ENCODE data around the gene CRAMP1.

CRAMP1 gene

DNA sequence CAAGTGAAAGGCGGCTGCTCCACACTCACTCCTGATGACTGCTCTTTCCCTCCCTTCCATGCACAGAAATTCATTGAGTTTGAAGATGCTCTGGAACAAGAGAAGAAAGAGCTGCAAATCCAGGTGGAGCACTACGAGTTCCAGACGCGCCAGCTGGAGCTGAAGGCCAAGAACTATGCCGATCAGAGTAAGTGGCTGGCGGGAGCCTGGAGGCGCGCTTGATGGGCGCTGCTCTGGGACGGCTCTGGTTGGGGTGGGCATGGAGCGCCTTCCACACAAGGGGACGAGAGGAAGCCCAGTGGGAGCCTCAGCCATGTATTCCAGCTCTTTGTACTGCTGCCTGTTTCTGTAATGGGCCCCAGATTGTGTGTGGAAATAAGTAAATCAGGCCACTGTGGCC, 112.3 kb downstream of the CRAMP1 start (continued):
- TF ChIP-seq, protein P1, sequence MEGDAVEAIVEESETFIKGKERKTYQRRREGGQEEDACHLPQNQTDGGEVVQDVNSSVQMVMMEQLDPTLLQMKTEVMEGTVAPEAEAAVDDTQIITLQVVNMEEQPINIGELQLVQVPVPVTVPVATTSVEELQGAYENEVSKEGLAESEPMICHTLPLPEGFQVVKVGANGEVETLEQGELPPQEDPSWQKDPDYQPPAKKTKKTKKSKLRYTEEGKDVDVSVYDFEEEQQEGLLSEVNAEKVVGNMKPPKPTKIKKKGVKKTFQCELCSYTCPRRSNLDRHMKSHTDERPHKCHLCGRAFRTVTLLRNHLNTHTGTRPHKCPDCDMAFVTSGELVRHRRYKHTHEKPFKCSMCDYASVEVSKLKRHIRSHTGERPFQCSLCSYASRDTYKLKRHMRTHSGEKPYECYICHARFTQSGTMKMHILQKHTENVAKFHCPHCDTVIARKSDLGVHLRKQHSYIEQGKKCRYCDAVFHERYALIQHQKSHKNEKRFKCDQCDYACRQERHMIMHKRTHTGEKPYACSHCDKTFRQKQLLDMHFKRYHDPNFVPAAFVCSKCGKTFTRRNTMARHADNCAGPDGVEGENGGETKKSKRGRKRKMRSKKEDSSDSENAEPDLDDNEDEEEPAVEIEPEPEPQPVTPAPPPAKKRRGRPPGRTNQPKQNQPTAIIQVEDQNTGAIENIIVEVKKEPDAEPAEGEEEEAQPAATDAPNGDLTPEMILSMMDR (tag by site-specific recombination; IDR thresholded peaks at IDR 0.05): no peak
- TF ChIP-seq ZNF146 (tag by site-specific recombination; IDR thresholded peaks at IDR 0.05) (no peak), ZBTB21 (tag by site-specific recombination; IDR thresholded peaks at IDR 0.05) (no peak), ZNF549 (tag by site-specific recombination; IDR thresholded peaks at IDR 0.05) (no peak)
- TF ChIP-seq, protein P2, sequence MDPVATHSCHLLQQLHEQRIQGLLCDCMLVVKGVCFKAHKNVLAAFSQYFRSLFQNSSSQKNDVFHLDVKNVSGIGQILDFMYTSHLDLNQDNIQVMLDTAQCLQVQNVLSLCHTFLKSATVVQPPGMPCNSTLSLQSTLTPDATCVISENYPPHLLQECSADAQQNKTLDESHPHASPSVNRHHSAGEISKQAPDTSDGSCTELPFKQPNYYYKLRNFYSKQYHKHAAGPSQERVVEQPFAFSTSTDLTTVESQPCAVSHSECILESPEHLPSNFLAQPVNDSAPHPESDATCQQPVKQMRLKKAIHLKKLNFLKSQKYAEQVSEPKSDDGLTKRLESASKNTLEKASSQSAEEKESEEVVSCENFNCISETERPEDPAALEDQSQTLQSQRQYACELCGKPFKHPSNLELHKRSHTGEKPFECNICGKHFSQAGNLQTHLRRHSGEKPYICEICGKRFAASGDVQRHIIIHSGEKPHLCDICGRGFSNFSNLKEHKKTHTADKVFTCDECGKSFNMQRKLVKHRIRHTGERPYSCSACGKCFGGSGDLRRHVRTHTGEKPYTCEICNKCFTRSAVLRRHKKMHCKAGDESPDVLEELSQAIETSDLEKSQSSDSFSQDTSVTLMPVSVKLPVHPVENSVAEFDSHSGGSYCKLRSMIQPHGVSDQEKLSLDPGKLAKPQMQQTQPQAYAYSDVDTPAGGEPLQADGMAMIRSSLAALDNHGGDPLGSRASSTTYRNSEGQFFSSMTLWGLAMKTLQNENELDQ (tag by site-specific recombination; IDR thresholded peaks at IDR 0.05; ENCODE audit: low read depth): no peak
- TF ChIP-seq, protein P3, sequence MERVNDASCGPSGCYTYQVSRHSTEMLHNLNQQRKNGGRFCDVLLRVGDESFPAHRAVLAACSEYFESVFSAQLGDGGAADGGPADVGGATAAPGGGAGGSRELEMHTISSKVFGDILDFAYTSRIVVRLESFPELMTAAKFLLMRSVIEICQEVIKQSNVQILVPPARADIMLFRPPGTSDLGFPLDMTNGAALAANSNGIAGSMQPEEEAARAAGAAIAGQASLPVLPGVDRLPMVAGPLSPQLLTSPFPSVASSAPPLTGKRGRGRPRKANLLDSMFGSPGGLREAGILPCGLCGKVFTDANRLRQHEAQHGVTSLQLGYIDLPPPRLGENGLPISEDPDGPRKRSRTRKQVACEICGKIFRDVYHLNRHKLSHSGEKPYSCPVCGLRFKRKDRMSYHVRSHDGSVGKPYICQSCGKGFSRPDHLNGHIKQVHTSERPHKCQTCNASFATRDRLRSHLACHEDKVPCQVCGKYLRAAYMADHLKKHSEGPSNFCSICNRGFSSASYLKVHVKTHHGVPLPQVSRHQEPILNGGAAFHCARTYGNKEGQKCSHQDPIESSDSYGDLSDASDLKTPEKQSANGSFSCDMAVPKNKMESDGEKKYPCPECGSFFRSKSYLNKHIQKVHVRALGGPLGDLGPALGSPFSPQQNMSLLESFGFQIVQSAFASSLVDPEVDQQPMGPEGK (tag by site-specific recombination; IDR thresholded peaks at IDR 0.05): no peak

- POLR2A ChIA-PET: no interaction called here
- no peak overlapping the region for H3K27ac ChIP-seq (ENCODE audit: extremely low read depth, low read depth, low read length)
- H3K9me3 ChIP-seq (ENCODE audit: control insufficient read depth, insufficient read depth, low read depth, low read length): no peaks in the 10 kb centered on the region
- H3K4me1 ChIP-seq (ENCODE audit: control insufficient read depth, insufficient read depth, low read length): no peaks in the 10 kb centered on the region
- CTCF ChIA-PET: interaction anchor here (1.0 kb wide), 1 partner anchor 22 kb away, joined by 3 read pairs; no protein-coding TSS in a partner anchor
- peaks cover 6 to 59% of the 10 kb centered on the region in 2 experiments; a peak in 2 of 3 replicates for H3K36me3 ChIP-seq (ENCODE audit: control insufficient read depth in 2 of 2, insufficient read depth in 1 of 2, low read length in 2 of 2)
- no peak overlapping the region for H3K4me3 ChIP-seq (ENCODE audit: low read depth, low read length)
- TF ChIP-seq SP7 (tag by site-specific recombination; IDR thresholded peaks at IDR 0.05) (no peak), ZXDB (tag by site-specific recombination; IDR thresholded peaks at IDR 0.05) (no peak), ZNF157 (tag by site-specific recombination; IDR thresholded peaks at IDR 0.05) (no peak), ZNF530 (tag by site-specific recombination; IDR thresholded peaks at IDR 0.05; ENCODE audit: low read depth) (no peak), MEIS1 (CRISPR knock-in tag; IDR thresholded peaks at IDR 0.05; ENCODE audit: borderline replicate concordance) (no peak), ZNF211 (tag by site-specific recombination; IDR thresholded peaks at IDR 0.05; ENCODE audit: low read depth) (no peak)
- TF ChIP-seq, protein P4, sequence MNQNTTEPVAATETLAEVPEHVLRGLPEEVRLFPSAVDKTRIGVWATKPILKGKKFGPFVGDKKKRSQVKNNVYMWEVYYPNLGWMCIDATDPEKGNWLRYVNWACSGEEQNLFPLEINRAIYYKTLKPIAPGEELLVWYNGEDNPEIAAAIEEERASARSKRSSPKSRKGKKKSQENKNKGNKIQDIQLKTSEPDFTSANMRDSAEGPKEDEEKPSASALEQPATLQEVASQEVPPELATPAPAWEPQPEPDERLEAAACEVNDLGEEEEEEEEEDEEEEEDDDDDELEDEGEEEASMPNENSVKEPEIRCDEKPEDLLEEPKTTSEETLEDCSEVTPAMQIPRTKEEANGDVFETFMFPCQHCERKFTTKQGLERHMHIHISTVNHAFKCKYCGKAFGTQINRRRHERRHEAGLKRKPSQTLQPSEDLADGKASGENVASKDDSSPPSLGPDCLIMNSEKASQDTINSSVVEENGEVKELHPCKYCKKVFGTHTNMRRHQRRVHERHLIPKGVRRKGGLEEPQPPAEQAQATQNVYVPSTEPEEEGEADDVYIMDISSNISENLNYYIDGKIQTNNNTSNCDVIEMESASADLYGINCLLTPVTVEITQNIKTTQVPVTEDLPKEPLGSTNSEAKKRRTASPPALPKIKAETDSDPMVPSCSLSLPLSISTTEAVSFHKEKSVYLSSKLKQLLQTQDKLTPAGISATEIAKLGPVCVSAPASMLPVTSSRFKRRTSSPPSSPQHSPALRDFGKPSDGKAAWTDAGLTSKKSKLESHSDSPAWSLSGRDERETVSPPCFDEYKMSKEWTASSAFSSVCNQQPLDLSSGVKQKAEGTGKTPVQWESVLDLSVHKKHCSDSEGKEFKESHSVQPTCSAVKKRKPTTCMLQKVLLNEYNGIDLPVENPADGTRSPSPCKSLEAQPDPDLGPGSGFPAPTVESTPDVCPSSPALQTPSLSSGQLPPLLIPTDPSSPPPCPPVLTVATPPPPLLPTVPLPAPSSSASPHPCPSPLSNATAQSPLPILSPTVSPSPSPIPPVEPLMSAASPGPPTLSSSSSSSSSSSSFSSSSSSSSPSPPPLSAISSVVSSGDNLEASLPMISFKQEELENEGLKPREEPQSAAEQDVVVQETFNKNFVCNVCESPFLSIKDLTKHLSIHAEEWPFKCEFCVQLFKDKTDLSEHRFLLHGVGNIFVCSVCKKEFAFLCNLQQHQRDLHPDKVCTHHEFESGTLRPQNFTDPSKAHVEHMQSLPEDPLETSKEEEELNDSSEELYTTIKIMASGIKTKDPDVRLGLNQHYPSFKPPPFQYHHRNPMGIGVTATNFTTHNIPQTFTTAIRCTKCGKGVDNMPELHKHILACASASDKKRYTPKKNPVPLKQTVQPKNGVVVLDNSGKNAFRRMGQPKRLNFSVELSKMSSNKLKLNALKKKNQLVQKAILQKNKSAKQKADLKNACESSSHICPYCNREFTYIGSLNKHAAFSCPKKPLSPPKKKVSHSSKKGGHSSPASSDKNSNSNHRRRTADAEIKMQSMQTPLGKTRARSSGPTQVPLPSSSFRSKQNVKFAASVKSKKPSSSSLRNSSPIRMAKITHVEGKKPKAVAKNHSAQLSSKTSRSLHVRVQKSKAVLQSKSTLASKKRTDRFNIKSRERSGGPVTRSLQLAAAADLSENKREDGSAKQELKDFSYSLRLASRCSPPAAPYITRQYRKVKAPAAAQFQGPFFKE (tag by site-specific recombination; IDR thresholded peaks at IDR 0.05; ENCODE audit: borderline replicate concordance): no peak
- TF ChIP-seq, protein P5, sequence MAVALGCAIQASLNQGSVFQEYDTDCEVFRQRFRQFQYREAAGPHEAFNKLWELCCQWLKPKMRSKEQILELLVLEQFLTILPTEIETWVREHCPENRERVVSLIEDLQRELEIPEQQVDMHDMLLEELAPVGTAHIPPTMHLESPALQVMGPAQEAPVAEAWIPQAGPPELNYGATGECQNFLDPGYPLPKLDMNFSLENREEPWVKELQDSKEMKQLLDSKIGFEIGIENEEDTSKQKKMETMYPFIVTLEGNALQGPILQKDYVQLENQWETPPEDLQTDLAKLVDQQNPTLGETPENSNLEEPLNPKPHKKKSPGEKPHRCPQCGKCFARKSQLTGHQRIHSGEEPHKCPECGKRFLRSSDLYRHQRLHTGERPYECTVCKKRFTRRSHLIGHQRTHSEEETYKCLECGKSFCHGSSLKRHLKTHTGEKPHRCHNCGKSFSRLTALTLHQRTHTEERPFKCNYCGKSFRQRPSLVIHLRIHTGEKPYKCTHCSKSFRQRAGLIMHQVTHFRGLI (tag by site-specific recombination; IDR thresholded peaks at IDR 0.05): no peak
- TF ChIP-seq, protein P6, sequence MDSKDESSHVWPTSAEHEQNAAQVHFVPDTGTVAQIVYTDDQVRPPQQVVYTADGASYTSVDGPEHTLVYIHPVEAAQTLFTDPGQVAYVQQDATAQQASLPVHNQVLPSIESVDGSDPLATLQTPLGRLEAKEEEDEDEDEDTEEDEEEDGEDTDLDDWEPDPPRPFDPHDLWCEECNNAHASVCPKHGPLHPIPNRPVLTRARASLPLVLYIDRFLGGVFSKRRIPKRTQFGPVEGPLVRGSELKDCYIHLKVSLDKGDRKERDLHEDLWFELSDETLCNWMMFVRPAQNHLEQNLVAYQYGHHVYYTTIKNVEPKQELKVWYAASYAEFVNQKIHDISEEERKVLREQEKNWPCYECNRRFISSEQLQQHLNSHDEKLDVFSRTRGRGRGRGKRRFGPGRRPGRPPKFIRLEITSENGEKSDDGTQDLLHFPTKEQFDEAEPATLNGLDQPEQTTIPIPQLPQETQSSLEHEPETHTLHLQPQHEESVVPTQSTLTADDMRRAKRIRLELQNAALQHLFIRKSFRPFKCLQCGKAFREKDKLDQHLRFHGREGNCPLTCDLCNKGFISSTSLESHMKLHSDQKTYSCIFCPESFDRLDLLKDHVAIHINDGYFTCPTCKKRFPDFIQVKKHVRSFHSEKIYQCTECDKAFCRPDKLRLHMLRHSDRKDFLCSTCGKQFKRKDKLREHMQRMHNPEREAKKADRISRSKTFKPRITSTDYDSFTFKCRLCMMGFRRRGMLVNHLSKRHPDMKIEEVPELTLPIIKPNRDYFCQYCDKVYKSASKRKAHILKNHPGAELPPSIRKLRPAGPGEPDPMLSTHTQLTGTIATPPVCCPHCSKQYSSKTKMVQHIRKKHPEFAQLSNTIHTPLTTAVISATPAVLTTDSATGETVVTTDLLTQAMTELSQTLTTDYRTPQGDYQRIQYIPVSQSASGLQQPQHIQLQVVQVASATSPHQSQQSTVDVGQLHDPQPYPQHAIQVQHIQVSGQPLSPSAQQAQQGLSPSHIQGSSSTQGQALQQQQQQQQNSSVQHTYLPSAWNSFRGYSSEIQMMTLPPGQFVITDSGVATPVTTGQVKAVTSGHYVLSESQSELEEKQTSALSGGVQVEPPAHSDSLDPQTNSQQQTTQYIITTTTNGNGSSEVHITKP (tag by site-specific recombination; IDR thresholded peaks at IDR 0.05): no peak
Measured at GRCh38 chr16:1726661-1727502, 114.7 kb downstream of the CRAMP1 start.
